Stimulated activated memory B cell treated with anti-CD40 and anti-IgM and Interleukin-4, amounts not matched to agents 10 μg/mL and 1 μg/mL and 100 μg/mL, for 72 hours (primary cell): ENCODE data around the gene PIK3AP1.
A peak's percentile ranks its signal among the peaks of the same experiment; 100 is the strongest.
"Not testable (repeated sequence)": the region's sequence is repeated elsewhere in the genome, so short reads cannot be mapped to it uniquely, and the experiment has no call there.

Experiments
- ATAC-seq: fragments of 150-1000 bp; cut with Tn5 transposase; 2 replicates; pipeline ENCODE4 v1.10.0; 2021
- H3K27ac Mint-ChIP-seq: one replicate; pipeline ENCODE4 v1.8.0; 2022; ENCODE audit warnings: mild to moderate bottlenecking, mixed read lengths
- H3K27me3 Mint-ChIP-seq: one replicate; pipeline ENCODE4 v1.8.0; 2022; ENCODE audit warnings: mixed read lengths
- H3K36me3 Mint-ChIP-seq: one replicate; pipeline ENCODE4 v1.8.0; 2022; ENCODE audit warnings: mixed read lengths
- H3K4me1 Mint-ChIP-seq: one replicate; pipeline ENCODE4 v1.8.0; 2022; ENCODE audit warnings: mixed read lengths
- H3K4me3 Mint-ChIP-seq: one replicate; pipeline ENCODE4 v1.8.0; 2022; ENCODE audit warnings: mild to moderate bottlenecking, moderate library complexity, mixed read lengths
- H3K9me3 Mint-ChIP-seq: one replicate; pipeline ENCODE4 v1.8.0; 2022; ENCODE audit warnings: mixed read lengths

PIK3AP1 gene

GRCh38 chr10:96587264-96588059, 132.9 kb downstream of the PIK3AP1 start:
- Mint-ChIP-seq H3K27ac (no peak overlapping the region), H3K4me3 (no peak overlapping the region), H3K4me1 (peaks cover 46% of the 10 kb centered on the region), H3K36me3 (peaks cover 7% of the 10 kb centered on the region), H3K9me3 (no peaks in the 10 kb centered on the region), H3K27me3 (no peaks in the 10 kb centered on the region)
- no peak for ATAC-seq

GRCh38 chr10:96586419-96587263, 133.7 kb downstream of the PIK3AP1 start, which contains the start of gene TM9SF3:
Gene TM9SF3, minus strand, starts transcription at chr10:96587012. Its CDS starts 177 bp downstream, at chr10:96586835.
- H3K27ac Mint-ChIP-seq = no peak within 1 kb of the TSS
- peak within 1 kb of the TSS; percentile 90 for H3K4me3 Mint-ChIP-seq
- peak; percentile 95 for ATAC-seq
- peaks cover 3% of the 10 kb centered on the region for H3K36me3 Mint-ChIP-seq
- H3K27me3 Mint-ChIP-seq = no peaks in the 10 kb centered on the region
- peaks cover 46% of the 10 kb centered on the region for H3K4me1 Mint-ChIP-seq
- no peaks in the 10 kb centered on the region for H3K9me3 Mint-ChIP-seq

- ATAC-seq = no peak
- H3K4me3 Mint-ChIP-seq = peak overlapping the region; percentile 90
- H3K27ac Mint-ChIP-seq = no peak overlapping the region
- H3K4me1 Mint-ChIP-seq = peaks cover 44% of the 10 kb centered on the region
- no peaks in the 10 kb centered on the region for H3K9me3 Mint-ChIP-seq
- no peaks in the 10 kb centered on the region for H3K36me3 Mint-ChIP-seq
- H3K27me3 Mint-ChIP-seq = no peaks in the 10 kb centered on the region
Observed at GRCh38 chr10:96585736-96586418, 134.4 kb downstream of the PIK3AP1 start.

- no peak for ATAC-seq
- no peaks in the 10 kb centered on the region for H3K9me3 Mint-ChIP-seq
- H3K4me1 Mint-ChIP-seq = peaks cover 44% of the 10 kb centered on the region
- no peak overlapping the region for H3K27ac Mint-ChIP-seq
- H3K27me3 Mint-ChIP-seq = no peaks in the 10 kb centered on the region
- peaks cover 6% of the 10 kb centered on the region for H3K36me3 Mint-ChIP-seq
- no peak overlapping the region for H3K4me3 Mint-ChIP-seq
Observed at GRCh38 chr10:96584474-96584873, 135.8 kb downstream of the PIK3AP1 start.

GRCh38 chr10:96584035-96584434, 136.3 kb downstream of the PIK3AP1 start:
- peaks cover 6% of the 10 kb centered on the region for H3K36me3 Mint-ChIP-seq
- H3K27me3 Mint-ChIP-seq = no peaks in the 10 kb centered on the region
- H3K4me3 Mint-ChIP-seq = no peak overlapping the region
- ATAC-seq = no peak
- no peaks in the 10 kb centered on the region for H3K9me3 Mint-ChIP-seq
- no peak overlapping the region for H3K27ac Mint-ChIP-seq
- peaks cover 44% of the 10 kb centered on the region for H3K4me1 Mint-ChIP-seq

GRCh38 chr10:96579133-96579532, 141.2 kb downstream of the PIK3AP1 start:
- Mint-ChIP-seq H3K36me3 (peaks cover 15% of the 10 kb centered on the region), H3K4me3 (no peak overlapping the region), H3K4me1 (peaks cover 56% of the 10 kb centered on the region), H3K27ac (no peak overlapping the region), H3K27me3 (no peaks in the 10 kb centered on the region), H3K9me3 (no peaks in the 10 kb centered on the region)
- no peak for ATAC-seq

- H3K27ac Mint-ChIP-seq = no peak overlapping the region
- peaks cover 56% of the 10 kb centered on the region for H3K4me1 Mint-ChIP-seq
- peaks cover 20% of the 10 kb centered on the region for H3K36me3 Mint-ChIP-seq
- no peaks in the 10 kb centered on the region for H3K9me3 Mint-ChIP-seq
- H3K4me3 Mint-ChIP-seq = no peak overlapping the region
- ATAC-seq = no peak
- no peaks in the 10 kb centered on the region for H3K27me3 Mint-ChIP-seq
Observed at GRCh38 chr10:96578633-96579032, 141.7 kb downstream of the PIK3AP1 start.

- Mint-ChIP-seq H3K4me1 (peaks cover 54% of the 10 kb centered on the region), H3K27me3 (no peaks in the 10 kb centered on the region), H3K9me3 (no peaks in the 10 kb centered on the region), H3K27ac (no peak overlapping the region), H3K36me3 (peaks cover 26% of the 10 kb centered on the region), H3K4me3 (no peak overlapping the region)
- no peak for ATAC-seq
Observed at GRCh38 chr10:96578022-96578421, 142.3 kb downstream of the PIK3AP1 start.

- Mint-ChIP-seq H3K36me3 (peaks cover 28% of the 10 kb centered on the region), H3K4me1 (peaks cover 49% of the 10 kb centered on the region), H3K27me3 (no peaks in the 10 kb centered on the region), H3K9me3 (no peaks in the 10 kb centered on the region), H3K27ac (no peak overlapping the region), H3K4me3 (no peak overlapping the region)
- no peak for ATAC-seq
Observed at GRCh38 chr10:96577069-96577468, 143.2 kb downstream of the PIK3AP1 start.

GRCh38 chr10:96576277-96576980, 143.9 kb downstream of the PIK3AP1 start:
- no peak for ATAC-seq
- H3K4me1 Mint-ChIP-seq = peaks cover 43% of the 10 kb centered on the region
- peaks cover 28% of the 10 kb centered on the region for H3K36me3 Mint-ChIP-seq
- H3K9me3 Mint-ChIP-seq = no peaks in the 10 kb centered on the region
- H3K27ac Mint-ChIP-seq = no peak overlapping the region
- no peaks in the 10 kb centered on the region for H3K27me3 Mint-ChIP-seq
- no peak overlapping the region for H3K4me3 Mint-ChIP-seq

GRCh38 chr10:96574564-96574963, 145.8 kb downstream of the PIK3AP1 start:
- not testable (repeated sequence) for ATAC-seq, H3K27me3 Mint-ChIP-seq, H3K9me3 Mint-ChIP-seq, H3K4me3 Mint-ChIP-seq, H3K27ac Mint-ChIP-seq
- peaks cover 33% of the 10 kb centered on the region for H3K4me1 Mint-ChIP-seq
- peaks cover 27% of the 10 kb centered on the region for H3K36me3 Mint-ChIP-seq

- ATAC-seq = no peak
- Mint-ChIP-seq H3K36me3 (peaks cover 28% of the 10 kb centered on the region), H3K27me3 (no peaks in the 10 kb centered on the region), H3K9me3 (no peaks in the 10 kb centered on the region), H3K4me3 (no peak overlapping the region), H3K4me1 (peaks cover 25% of the 10 kb centered on the region), H3K27ac (no peak overlapping the region)
Observed at GRCh38 chr10:96573036-96573435, 147.3 kb downstream of the PIK3AP1 start.

- Mint-ChIP-seq H3K9me3 (no peaks in the 10 kb centered on the region), H3K4me1 (peaks cover 16% of the 10 kb centered on the region), H3K36me3 (peaks cover 43% of the 10 kb centered on the region), H3K4me3 (no peak overlapping the region), H3K27ac (no peak overlapping the region), H3K27me3 (no peaks in the 10 kb centered on the region)
- no peak for ATAC-seq
Observed at GRCh38 chr10:96570983-96571964, 149.0 kb downstream of the PIK3AP1 start.

- peaks cover 16% of the 10 kb centered on the region for H3K4me1 Mint-ChIP-seq
- no peaks in the 10 kb centered on the region for H3K27me3 Mint-ChIP-seq
- no peak overlapping the region for H3K4me3 Mint-ChIP-seq
- H3K9me3 Mint-ChIP-seq = no peaks in the 10 kb centered on the region
- no peak for ATAC-seq
- H3K27ac Mint-ChIP-seq = no peak overlapping the region
- peaks cover 43% of the 10 kb centered on the region for H3K36me3 Mint-ChIP-seq
Observed at GRCh38 chr10:96570511-96570910, 149.8 kb downstream of the PIK3AP1 start.
